AG04450 (cell line): ENCODE results near the gene LRP1B. TPM values are rescaled to one million over a fixed set of nuclear protein-coding genes. Genes with fewer than 3 reads are reported as not detected.

Experiments
- CTCF ChIA-PET: fragments of 300-600, 350-600 bp; formaldehyde crosslinking; extraction: SDS; loops from one replicate; lab custom pipeline; 2022; ENCODE audit warnings: antibody characterized with exemption, inconsistent platforms; lab: Charles Lee
- POLR2A ChIA-PET: fragments of 350-600 bp; formaldehyde crosslinking; extraction: SDS; loops from one replicate; lab custom pipeline; 2021; ENCODE audit warnings: antibody characterized with exemption, inconsistent platforms; lab: Yijun Ruan, JAX
- DNase-seq: peaks from one replicate; pipeline ENCODE4 v3.0.0-alpha.2; 2011; ENCODE audit warnings: low read depth, low spot score
- H3K27ac ChIP-seq: one replicate; pipeline ENCODE4 v1.5.1; 2012; ENCODE audit warnings: low read depth, low read length, control low read depth
- H3K27me3 ChIP-seq: one replicate; pipeline ENCODE4 v1.6.0; 2012; ENCODE audit warnings: low read length; ENCODE audit not compliant: control insufficient read depth, insufficient read depth
- H3K4me3 ChIP-seq: 2 replicates; pipeline ENCODE4 v1.5.1; 2011; ENCODE audit warnings: mild to moderate bottlenecking, low read depth, low read length, control low read depth
- H3K9me3 ChIP-seq: 2 replicates; pipeline ENCODE4 v1.5.1; 2012; ENCODE audit warnings: low read length; ENCODE audit not compliant: control insufficient read depth, insufficient read depth
- polyA plus RNA-seq: library from polyadenylated mRNA; depleted of rRNA; stranded (reverse); fragments of >200 nt; gene quantifications from 2 replicates; pipeline ENCODE4 v1.2.3, GENCODE V29; 2011
- TF ChIP-seq, protein P1 (sequence below): IDR thresholded peaks from 2 replicates; pipeline ENCODE4 v1.5.1; 2011; ENCODE audit warnings: low read depth, low read length, control low read depth, inconsistent platforms

The LRP1B gene
- polyA plus RNA-seq, 1 experiment: 0.15 TPM

DNA sequence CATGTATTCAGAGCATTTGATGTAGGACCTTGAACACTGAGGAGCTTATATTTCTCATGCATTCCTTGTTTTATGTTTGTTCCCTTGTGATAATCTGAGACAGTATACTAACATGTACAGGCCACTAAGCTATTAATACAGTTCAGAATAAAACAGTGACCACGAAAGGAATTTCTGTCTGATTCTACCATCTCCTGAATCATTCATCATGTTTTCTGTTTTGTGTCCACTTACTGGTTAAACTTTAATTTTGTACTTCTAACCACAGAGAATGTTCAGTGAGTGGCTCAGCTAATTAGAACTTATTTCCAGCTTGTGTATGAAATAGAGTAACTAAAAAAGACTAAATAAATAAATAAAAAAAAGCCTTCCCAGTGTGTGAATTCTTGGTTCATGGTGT is 110.4 kb downstream of the LRP1B start:
- DNase-seq: no peak
- no peak overlapping the region for H3K27ac ChIP-seq
- no peak overlapping the region for H3K4me3 ChIP-seq
- TF ChIP-seq, protein P1, sequence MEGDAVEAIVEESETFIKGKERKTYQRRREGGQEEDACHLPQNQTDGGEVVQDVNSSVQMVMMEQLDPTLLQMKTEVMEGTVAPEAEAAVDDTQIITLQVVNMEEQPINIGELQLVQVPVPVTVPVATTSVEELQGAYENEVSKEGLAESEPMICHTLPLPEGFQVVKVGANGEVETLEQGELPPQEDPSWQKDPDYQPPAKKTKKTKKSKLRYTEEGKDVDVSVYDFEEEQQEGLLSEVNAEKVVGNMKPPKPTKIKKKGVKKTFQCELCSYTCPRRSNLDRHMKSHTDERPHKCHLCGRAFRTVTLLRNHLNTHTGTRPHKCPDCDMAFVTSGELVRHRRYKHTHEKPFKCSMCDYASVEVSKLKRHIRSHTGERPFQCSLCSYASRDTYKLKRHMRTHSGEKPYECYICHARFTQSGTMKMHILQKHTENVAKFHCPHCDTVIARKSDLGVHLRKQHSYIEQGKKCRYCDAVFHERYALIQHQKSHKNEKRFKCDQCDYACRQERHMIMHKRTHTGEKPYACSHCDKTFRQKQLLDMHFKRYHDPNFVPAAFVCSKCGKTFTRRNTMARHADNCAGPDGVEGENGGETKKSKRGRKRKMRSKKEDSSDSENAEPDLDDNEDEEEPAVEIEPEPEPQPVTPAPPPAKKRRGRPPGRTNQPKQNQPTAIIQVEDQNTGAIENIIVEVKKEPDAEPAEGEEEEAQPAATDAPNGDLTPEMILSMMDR: no peak
- H3K9me3 ChIP-seq: no peaks in the 10 kb centered on the region
- POLR2A ChIA-PET: no interaction called here
- no peaks in the 10 kb centered on the region for H3K27me3 ChIP-seq
- CTCF ChIA-PET: no interaction called here

DNA sequence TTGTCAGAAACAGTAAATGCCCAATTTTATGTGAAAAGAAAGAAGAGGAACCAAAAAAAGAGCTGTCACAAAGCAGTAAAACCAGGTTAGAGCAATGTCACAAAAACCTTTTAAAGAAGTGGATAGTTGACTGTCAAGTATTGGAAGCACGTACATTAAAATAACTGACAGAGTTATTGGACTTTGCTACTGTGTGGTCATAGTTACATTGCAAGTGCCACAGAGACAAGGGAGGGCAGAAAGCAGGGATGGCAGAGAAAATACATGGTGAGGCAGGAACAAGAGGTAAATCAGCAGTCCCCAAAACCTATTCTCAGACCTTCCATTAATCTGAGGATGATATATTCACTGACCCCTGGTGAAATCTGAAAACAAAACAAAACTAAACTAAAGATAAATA is 116.3 kb downstream of the LRP1B start:
- POLR2A ChIA-PET: no interaction called here
- CTCF ChIA-PET: no interaction called here

DNA sequence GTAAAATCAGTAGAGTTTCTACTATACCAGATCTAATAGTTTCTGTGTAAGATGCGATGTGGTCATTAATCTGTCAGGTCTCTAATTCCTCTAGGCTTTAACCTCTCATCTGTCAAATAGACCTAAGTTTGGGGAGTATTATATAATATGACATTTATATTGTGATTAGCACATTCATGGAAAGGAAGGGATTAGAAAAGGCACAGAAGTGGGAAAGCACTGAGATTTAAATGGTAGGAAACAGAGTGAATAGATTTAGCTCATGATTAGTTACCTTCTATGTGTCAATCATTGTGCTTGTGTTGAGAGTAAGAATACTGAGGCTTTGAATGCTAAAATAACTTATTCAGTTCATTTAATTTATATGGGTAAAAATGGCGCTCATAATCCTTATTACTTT is 118.0 kb downstream of the LRP1B start:
- H3K27me3 ChIP-seq: no peaks in the 10 kb centered on the region
- POLR2A ChIA-PET: no interaction called here
- no peaks in the 10 kb centered on the region for H3K9me3 ChIP-seq
- CTCF ChIA-PET: no interaction called here
- H3K4me3 ChIP-seq: no peak overlapping the region
- H3K27ac ChIP-seq: no peak overlapping the region
- no peak for DNase-seq
- TF ChIP-seq, protein P1: no peak

More for the DNA sequence above, 116.3 kb downstream of the LRP1B start:
- Histone ChIP-seq H3K4me3 (no peak overlapping the region), H3K27ac (no peak overlapping the region), H3K9me3 (no peaks in the 10 kb centered on the region), H3K27me3 (no peaks in the 10 kb centered on the region)
- no peak for DNase-seq
- TF ChIP-seq, protein P1: no peak

DNA sequence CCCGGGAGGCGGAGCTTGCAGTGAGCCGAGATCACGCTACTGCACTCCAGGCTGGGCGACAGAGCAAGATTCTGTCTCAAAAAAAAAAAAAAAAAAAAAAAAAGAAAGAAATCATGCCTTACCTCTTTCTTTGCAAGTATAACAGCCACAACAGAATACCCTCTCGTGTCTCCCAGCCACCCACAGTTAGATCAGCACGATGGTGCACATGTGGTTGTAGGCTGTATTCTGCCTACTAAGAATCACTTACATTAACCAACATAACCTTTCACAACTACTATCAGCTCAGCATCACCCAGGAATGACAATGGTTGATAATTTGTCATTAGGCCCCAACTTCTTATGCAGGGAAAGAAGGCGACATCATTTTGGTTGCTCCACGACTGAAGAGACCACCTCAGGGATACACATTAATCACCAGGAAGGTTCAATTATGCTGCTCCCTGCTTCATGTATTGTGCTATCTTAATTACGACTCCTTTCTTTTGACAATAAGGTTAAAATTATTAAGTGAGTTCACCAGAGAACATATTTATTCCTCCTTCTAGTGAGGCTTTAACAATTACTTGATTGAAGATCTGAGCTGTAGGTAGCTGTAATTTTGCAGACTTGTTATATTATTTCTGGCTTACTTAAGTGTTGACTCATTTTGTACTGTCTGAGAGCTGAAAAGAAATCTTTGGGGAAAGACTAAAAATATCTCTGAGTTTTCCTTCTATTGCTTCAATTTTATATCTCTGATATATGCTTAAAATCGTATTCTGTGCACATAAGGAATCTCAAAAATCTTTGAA is 120.1 kb downstream of the LRP1B start:
- DNase-seq: no peak
- ChIA-PET CTCF (no interaction called here), POLR2A (no interaction called here)
- no peak overlapping the region for H3K4me3 ChIP-seq
- no peak overlapping the region for H3K27ac ChIP-seq
- no peaks in the 10 kb centered on the region for H3K9me3 ChIP-seq
- TF ChIP-seq, protein P1: no peak
- H3K27me3 ChIP-seq: no peaks in the 10 kb centered on the region

DNA sequence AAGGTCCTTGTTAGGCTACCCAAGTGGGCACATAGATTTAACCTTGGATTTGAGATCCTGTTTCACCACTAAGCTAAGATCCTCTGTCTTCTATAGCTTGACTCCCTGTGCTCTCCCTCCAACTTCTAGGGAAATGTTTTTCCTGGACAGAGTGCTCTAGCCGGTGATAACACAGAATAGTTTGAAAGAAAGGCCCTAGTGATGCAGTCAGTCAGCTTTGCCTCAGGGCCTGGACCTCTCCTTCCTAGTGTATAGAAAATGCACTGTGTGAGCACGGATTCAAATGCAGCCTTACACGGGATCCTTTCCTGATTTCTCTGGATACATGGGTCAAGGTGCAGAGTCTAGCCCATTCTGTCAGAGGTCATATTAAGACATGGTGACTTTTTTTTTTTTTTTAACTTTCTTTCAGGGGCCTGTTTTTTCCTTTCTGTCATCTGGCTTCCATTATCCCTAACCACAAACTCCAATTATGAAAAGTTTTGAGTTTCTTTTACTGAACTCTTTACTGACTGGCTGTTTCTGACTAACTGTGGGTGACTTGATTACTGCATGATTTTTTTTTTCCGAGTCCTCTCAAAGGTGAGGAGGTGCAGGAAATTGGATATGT is 122.6 kb downstream of the LRP1B start:
- Histone ChIP-seq H3K27ac (no peak overlapping the region), H3K27me3 (no peaks in the 10 kb centered on the region), H3K4me3 (no peak overlapping the region), H3K9me3 (no peaks in the 10 kb centered on the region)
- CTCF ChIA-PET: no interaction called here
- DNase-seq: no peak
- POLR2A ChIA-PET: no interaction called here
- TF ChIP-seq, protein P1: no peak
